SKM-1 (cell line): Measurements from ENCODE around the gene SLC17A9.
A peak's percentile ranks its signal among the peaks of the same experiment; 100 is the strongest.

ENCODE experiments used
- DNase-seq: peaks from one replicate; lab custom pipeline; 2025; ENCODE audit not compliant: unreplicated experiment; lab: John Stamatoyannopoulos, UW

SLC17A9 gene

GRCh38 chr20:62967628-62968351, 15.3 kb downstream of the SLC17A9 start:
- no peak for DNase-seq

GRCh38 chr20:62968378-62969178, 16.1 kb downstream of the SLC17A9 start:
- DNase-seq = no peak

- no peak for DNase-seq
These were observed 16.8 kb downstream of the SLC17A9 start for GRCh38 chr20:62969179-62969760.

GRCh38 chr20:62969939-62970306, 17.4 kb downstream of the SLC17A9 start:
- no peak for DNase-seq

GRCh38 chr20:62970307-62971210, 18.1 kb downstream of the SLC17A9 start:
- DNase-seq = no peak

- DNase-seq = no peak
These were observed 18.9 kb downstream of the SLC17A9 start for GRCh38 chr20:62971211-62971949.

- peak; percentile 77 for DNase-seq
These were observed 19.7 kb downstream of the SLC17A9 start for GRCh38 chr20:62971950-62972844.

- no peak for DNase-seq
These were observed 20.6 kb downstream of the SLC17A9 start for GRCh38 chr20:62972845-62973745.

- no peak for DNase-seq
These were observed 22.8 kb downstream of the SLC17A9 start for GRCh38 chr20:62975251-62975760.

- DNase-seq = no peak
These were observed 23.5 kb downstream of the SLC17A9 start for GRCh38 chr20:62975812-62976508.

- DNase-seq = no peak
These were observed 24.4 kb downstream of the SLC17A9 start for GRCh38 chr20:62976886-62977285.

GRCh38 chr20:62977613-62978560, 25.4 kb downstream of the SLC17A9 start:
- no peak for DNase-seq

GRCh38 chr20:62978561-62978943, 26.0 kb downstream of the SLC17A9 start:
- DNase-seq = no peak

- no peak for DNase-seq
These were observed 26.8 kb downstream of the SLC17A9 start for GRCh38 chr20:62979310-62979709.

GRCh38 chr20:62979876-62980373, 27.4 kb downstream of the SLC17A9 start:
- DNase-seq = no peak

- DNase-seq = no peak
These were observed 28.0 kb downstream of the SLC17A9 start for GRCh38 chr20:62980380-62980960.
